ENCODE data around the gene AFAP1L2.
A peak's percentile ranks its signal among the peaks of the same experiment; 100 is the strongest.

DNA sequence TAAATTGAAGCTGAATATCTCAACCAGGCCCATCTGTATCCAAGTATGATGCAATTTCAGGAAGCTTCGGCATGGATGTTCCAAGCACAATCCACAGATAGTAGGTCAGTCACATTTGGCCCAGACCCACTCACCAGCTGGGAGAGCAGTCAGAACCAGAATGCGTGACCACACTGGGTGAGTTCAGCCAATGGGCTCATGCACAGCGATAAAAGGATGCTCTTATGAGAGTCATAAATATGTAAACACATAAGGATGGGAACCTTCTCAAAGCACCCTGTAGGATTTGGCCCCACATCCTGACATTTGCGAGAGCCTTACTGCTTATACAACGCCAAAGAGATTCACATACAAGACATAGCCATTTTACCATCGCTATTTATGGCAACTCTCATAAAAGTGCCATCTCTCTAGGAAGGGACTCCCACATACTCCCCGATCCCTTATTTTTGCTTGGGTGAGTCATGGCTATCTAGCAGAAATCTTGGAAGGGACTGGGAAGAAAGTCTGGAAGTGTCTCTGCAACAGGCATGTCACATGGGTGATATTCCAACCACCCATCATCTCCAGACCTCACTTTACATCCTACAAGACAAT is 3.0 kb downstream of the AFAP1L2 start:
- TF ChIP-seq CTCF (IDR thresholded peaks at IDR 0.05) (no peak), POLR2AphosphoS5 (IDR thresholded peaks at IDR 0.05) (peak; percentile 71), POLR2A (IDR thresholded peaks at IDR 0.05) (no peak), EP300 (IDR thresholded peaks at IDR 0.05) (no peak)
